HCT116 (cell line): ENCODE results near the gene RNU6-9. TPM values are rescaled to one million over a fixed set of nuclear protein-coding genes. Genes with fewer than 3 reads are reported as not detected.

Source experiments
- ATAC-seq: fragments of 200-7000 bp; cut with Tn5 transposase; 2 replicates; pipeline ENCODE4 v1.9.1; 2020; ENCODE audit warnings: mild to moderate bottlenecking, moderate library complexity
- BruUV-seq: library from RNA; stranded (reverse); fragments of 400-500 nt; replicated peaks from 2 replicates; lab custom pipeline; 2021; lab: Mats Ljungman, UMichigan
- CTCF ChIA-PET: fragments of 300-600 bp; sonication (Branson Sonifier 250); formaldehyde crosslinking; loops from one replicate; lab custom pipeline; 2021; ENCODE audit warnings: antibody characterized with exemption; lab: Charles Lee
- POLR2A ChIA-PET: fragments of 300-600, 350-600 bp; sonication (Branson Sonifier 250); formaldehyde crosslinking; loops from one replicate; lab custom pipeline; 2021; ENCODE audit warnings: antibody characterized with exemption; lab: Charles Lee
- RAD21 ChIA-PET, 2 experiments: fragments of 300-600 bp; sonication (Branson Sonifier 250); formaldehyde crosslinking; loops; one replicate each; lab custom pipeline; 2023; ENCODE audit warnings: low total read pairs in 2 of 2; ENCODE audit not compliant: uncharacterized antibody in 2 of 2, unreplicated experiment in 2 of 2, low non-redundant PET in 1 of 2; lab: Charles Lee
- DNase-seq: peaks from one replicate; pipeline ENCODE4 v3.0.0-alpha.2; 2010; ENCODE audit warnings: low read depth, low spot score
- H2AFZ ChIP-seq: fragments of 200-600 bp; shearing (Covaris generic), sonication (generic); 2 replicates; pipeline ENCODE4 v1.6.1; 2017; ENCODE audit warnings: low read depth, mixed run types, mixed read lengths, antibody characterized with exemption, low read length; ENCODE audit not compliant: poor library complexity, severe bottlenecking
- H3K27ac ChIP-seq: 2 replicates; pipeline ENCODE4 v1.5.1; 2012; ENCODE audit warnings: low read depth, low read length
- H3K27me3 ChIP-seq: fragments of 200-600 bp; sonication (generic); 2 replicates; pipeline ENCODE4 v1.6.1; 2016; ENCODE audit warnings: mixed run types, low read length, mixed read lengths; ENCODE audit not compliant: insufficient read depth
- H3K36me3 ChIP-seq, 2 experiments: fragments of 200-500 bp in 1 of 2; fragments of 200-600 bp in 1 of 2; sonication (Bioruptor generic) in 1 of 2; sonication (generic) in 1 of 2; 2 replicates each; pipeline versions ENCODE4 v1.5.1 to v1.6.1; 2014 to 2016; ENCODE audit warnings: low read length in 2 of 2, inconsistent platforms in 1 of 2, mixed read lengths in 1 of 2, mixed run types in 1 of 2; ENCODE audit not compliant: insufficient read depth in 2 of 2, control insufficient read depth in 1 of 2
- H3K4me1 ChIP-seq, 2 experiments: fragments of 200-600 bp in 1 of 2; sonication (generic) in 1 of 2; 2 replicates each; pipeline versions ENCODE4 v1.5.1 to v1.6.1; 2012 to 2017; ENCODE audit warnings: low read length in 2 of 2, inconsistent platforms in 1 of 2, mild to moderate bottlenecking in 1 of 2, mixed read lengths in 1 of 2, mixed run types in 1 of 2, moderate library complexity in 1 of 2; ENCODE audit not compliant: insufficient read depth in 2 of 2, control insufficient read depth in 1 of 2
- H3K4me2 ChIP-seq: fragments of 200-600 bp; sonication (generic); 2 replicates; pipeline ENCODE4 v1.6.1; 2017; ENCODE audit warnings: mixed run types, low read length, mixed read lengths
- H3K4me3 ChIP-seq, 2 experiments: fragments of 200-600 bp in 1 of 2; sonication (generic) in 1 of 2; replicated peaks in 1 of 2; 2 replicates each; pipeline ENCODE4 v1.5.1; 2011 to 2016; ENCODE audit warnings: low read length in 2 of 2, control low read depth in 1 of 2, low read depth in 1 of 2, mild to moderate bottlenecking in 1 of 2, mixed read lengths in 1 of 2, mixed run types in 1 of 2
- H3K79me2 ChIP-seq: fragments of 200-600 bp; sonication (generic); 2 replicates; pipeline ENCODE4 v1.6.1; 2017; ENCODE audit warnings: mild to moderate bottlenecking, mixed run types, low read length, moderate library complexity, mixed read lengths; ENCODE audit not compliant: insufficient read depth
- H3K9ac ChIP-seq: fragments of 200-600 bp; sonication (generic); 2 replicates; pipeline ENCODE4 v1.6.1; 2016; ENCODE audit warnings: low read length, mixed read lengths
- H3K9me2 ChIP-seq: fragments of 200-600 bp; sonication (generic), shearing (Covaris generic); 2 replicates; pipeline ENCODE4 v1.6.1; 2017; ENCODE audit warnings: mixed run types, mild to moderate bottlenecking, moderate library complexity; ENCODE audit not compliant: insufficient read depth
- H3K9me3 ChIP-seq, 2 experiments: fragments of 200-500 bp in 1 of 2; fragments of 200-600 bp in 1 of 2; sonication (Bioruptor generic) in 1 of 2; sonication (generic) in 1 of 2; 2 replicates each; pipeline ENCODE4 v1.6.1; 2014 to 2017; ENCODE audit warnings: low read length in 2 of 2, mixed read lengths in 2 of 2, inconsistent platforms in 1 of 2, low read depth in 1 of 2, mild to moderate bottlenecking in 1 of 2, mixed run types in 1 of 2, moderate library complexity in 1 of 2; ENCODE audit not compliant: control insufficient read depth in 1 of 2, insufficient read depth in 1 of 2
- H4K20me1 ChIP-seq: fragments of 200-600 bp; sonication (generic), shearing (Covaris generic); 2 replicates; pipeline ENCODE4 v1.6.1; 2017; ENCODE audit warnings: mixed run types, mild to moderate bottlenecking, moderate library complexity; ENCODE audit not compliant: insufficient read depth
- CBX3 ChIP-seq: IDR thresholded peaks from 2 replicates; pipeline ENCODE4 v1.6.1; 2012; ENCODE audit warnings: low read depth
- CEBPB ChIP-seq: IDR thresholded peaks from 2 replicates; pipeline ENCODE4 v1.6.1; 2012; ENCODE audit warnings: low read depth
- EGR1 ChIP-seq: IDR thresholded peaks from 2 replicates; pipeline ENCODE4 v1.6.1; 2012; ENCODE audit warnings: low read depth
- EZH2 ChIP-seq: fragments of 200-600 bp; sonication (generic); IDR thresholded peaks from 2 replicates; pipeline ENCODE4 v1.6.1; 2017; ENCODE audit warnings: antibody characterized with exemption, mixed run types
- JUND ChIP-seq: IDR thresholded peaks from 2 replicates; pipeline ENCODE4 v1.6.1; 2012
- POLR2A ChIP-seq: IDR thresholded peaks from 2 replicates; pipeline ENCODE4 v1.7.0; 2011; ENCODE audit warnings: borderline replicate concordance; ENCODE audit not compliant: insufficient read depth, insufficient read length; ENCODE audit errors: extremely low read depth
- RAD21 ChIP-seq: IDR thresholded peaks from 2 replicates; pipeline ENCODE4 v1.6.1; 2012; ENCODE audit warnings: low read depth, mild to moderate bottlenecking
- SP1 ChIP-seq: IDR thresholded peaks from 2 replicates; pipeline ENCODE4 v1.6.1; 2012; ENCODE audit warnings: low read depth
- TCF7L2 ChIP-seq: IDR thresholded peaks from 2 replicates; pipeline ENCODE4 v1.7.0; 2011; ENCODE audit warnings: borderline replicate concordance, inconsistent platforms; ENCODE audit not compliant: insufficient read depth, insufficient read length; ENCODE audit errors: extremely low read depth
- ZFX ChIP-seq: fragments of 450-650 bp; IDR thresholded peaks from 2 replicates; pipeline ENCODE4 v1.6.1; 2017
- intact Hi-C: fragments of 100-400 bp; cut with micrococcal nuclease; formaldehyde crosslinking; loops from 2 replicates; pipeline ENCODE4 v1.10.0; 2022
- total RNA-seq: library from RNA; stranded (reverse); gene quantifications from one replicate; pipeline ENCODE4 v1.2.1, GENCODE V29; 2021; ENCODE audit not compliant: unreplicated experiment
- TF ChIP-seq, protein P1 (sequence below): IDR thresholded peaks from 2 replicates; pipeline ENCODE4 v1.6.1; 2012; ENCODE audit warnings: low read depth
- TF ChIP-seq, protein P2 (sequence below): IDR thresholded peaks from 2 replicates; pipeline ENCODE4 v1.6.1; 2012
- TF ChIP-seq, protein P3 (sequence below): IDR thresholded peaks from 2 replicates; pipeline ENCODE4 v1.6.1; 2012

Gene RNU6-9
- total RNA-seq, 1 experiment from 2014 or later, result not detected

DNA sequence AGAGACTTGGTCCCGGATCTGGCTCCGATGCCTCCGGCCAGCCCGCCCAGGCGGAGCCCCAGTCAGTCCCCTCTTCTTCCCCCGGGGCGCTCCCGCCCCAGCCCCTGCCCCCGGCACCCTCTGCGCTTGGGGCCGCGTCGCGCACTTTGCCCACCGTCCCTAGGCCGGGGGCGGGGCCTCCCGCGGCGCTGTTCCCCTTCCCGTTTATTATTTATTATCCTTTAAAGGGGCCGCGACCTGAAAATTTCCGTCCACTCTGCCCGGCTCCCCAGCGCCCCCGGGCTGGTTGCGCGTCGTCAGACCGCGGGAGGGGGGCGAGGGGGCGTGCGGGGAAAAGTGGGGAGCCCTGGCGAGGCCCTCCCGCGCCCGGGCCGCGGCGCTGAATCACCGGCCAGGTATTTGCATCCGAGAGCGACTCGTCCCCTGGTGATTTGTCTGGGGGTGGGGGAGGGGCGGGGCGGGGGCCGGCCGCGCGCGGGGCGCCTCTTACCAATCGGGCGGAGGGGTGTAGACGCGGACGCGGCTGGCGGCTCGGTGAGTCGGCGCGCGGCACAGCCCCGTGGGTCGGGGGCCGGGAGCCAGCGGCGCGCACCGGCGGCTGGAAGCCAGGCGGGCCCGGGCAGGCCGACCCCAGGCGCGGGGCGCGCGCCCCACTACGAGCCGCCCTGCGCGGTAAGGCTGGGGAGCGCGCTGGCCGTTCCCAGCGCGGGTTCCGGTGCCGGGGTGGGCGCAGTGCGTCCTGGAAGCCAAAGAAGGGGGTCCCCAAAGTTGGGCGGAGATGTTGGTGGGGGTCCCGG lies 32.4 kb downstream of the RNU6-9 start, which contains the start of gene ARID3A (continued):
- TF ChIP-seq, protein P1, sequence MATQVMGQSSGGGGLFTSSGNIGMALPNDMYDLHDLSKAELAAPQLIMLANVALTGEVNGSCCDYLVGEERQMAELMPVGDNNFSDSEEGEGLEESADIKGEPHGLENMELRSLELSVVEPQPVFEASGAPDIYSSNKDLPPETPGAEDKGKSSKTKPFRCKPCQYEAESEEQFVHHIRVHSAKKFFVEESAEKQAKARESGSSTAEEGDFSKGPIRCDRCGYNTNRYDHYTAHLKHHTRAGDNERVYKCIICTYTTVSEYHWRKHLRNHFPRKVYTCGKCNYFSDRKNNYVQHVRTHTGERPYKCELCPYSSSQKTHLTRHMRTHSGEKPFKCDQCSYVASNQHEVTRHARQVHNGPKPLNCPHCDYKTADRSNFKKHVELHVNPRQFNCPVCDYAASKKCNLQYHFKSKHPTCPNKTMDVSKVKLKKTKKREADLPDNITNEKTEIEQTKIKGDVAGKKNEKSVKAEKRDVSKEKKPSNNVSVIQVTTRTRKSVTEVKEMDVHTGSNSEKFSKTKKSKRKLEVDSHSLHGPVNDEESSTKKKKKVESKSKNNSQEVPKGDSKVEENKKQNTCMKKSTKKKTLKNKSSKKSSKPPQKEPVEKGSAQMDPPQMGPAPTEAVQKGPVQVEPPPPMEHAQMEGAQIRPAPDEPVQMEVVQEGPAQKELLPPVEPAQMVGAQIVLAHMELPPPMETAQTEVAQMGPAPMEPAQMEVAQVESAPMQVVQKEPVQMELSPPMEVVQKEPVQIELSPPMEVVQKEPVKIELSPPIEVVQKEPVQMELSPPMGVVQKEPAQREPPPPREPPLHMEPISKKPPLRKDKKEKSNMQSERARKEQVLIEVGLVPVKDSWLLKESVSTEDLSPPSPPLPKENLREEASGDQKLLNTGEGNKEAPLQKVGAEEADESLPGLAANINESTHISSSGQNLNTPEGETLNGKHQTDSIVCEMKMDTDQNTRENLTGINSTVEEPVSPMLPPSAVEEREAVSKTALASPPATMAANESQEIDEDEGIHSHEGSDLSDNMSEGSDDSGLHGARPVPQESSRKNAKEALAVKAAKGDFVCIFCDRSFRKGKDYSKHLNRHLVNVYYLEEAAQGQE, result no peak
- TF ChIP-seq RAD21 (no peak), EZH2 (no peak)
- TF ChIP-seq, protein P2, sequence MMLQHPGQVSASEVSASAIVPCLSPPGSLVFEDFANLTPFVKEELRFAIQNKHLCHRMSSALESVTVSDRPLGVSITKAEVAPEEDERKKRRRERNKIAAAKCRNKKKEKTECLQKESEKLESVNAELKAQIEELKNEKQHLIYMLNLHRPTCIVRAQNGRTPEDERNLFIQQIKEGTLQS, result no peak

DNA sequence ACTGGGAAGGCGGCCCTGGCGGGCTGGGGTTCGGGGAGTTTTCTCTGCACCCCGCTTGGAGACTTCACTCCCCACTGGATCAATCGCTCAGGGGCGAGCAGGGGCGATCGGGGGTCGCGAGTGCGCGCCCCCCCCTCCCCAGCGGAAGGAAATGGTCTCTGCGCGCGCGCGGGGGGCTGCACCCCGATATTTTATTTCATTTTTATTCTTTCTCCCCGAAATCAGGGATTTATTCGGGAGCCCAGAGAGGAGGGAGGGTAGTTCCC lies 33.0 kb downstream of the RNU6-9 start:
- Histone ChIP-seq H2AFZ (no peak overlapping the region), H4K20me1 (no peaks in the 10 kb centered on the region), H3K9me3 (no peaks in the 10 kb centered on the region), H3K4me1 (peaks cover 13 to 47% of the 10 kb centered on the region in 2 experiments), H3K27ac (peak overlapping the region; percentile 91), H3K9ac (peak overlapping the region; percentile 92), H3K4me2 (peak overlapping the region; percentile 99), H3K4me3 (peak overlapping the region; percentile 84 to 87), H3K27me3 (no peaks in the 10 kb centered on the region), H3K36me3 (peaks cover 0 to 4% of the 10 kb centered on the region in 2 experiments; a peak in 1 of 4 replicates), H3K9me2 (no peaks in the 10 kb centered on the region), H3K79me2 (peaks cover 19% of the 10 kb centered on the region)
- DNase-seq, result no peak
- RAD21 ChIA-PET, result no interaction called here
- no peak for ATAC-seq
- TF ChIP-seq EGR1 (no peak), RAD21 (no peak), ZFX (no peak), SP1 (no peak), CEBPB (no peak), POLR2A (no peak), TCF7L2 (no peak), JUND (no peak), CBX3 (no peak)
- TF ChIP-seq, protein P3, sequence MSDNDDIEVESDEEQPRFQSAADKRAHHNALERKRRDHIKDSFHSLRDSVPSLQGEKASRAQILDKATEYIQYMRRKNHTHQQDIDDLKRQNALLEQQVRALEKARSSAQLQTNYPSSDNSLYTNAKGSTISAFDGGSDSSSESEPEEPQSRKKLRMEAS, result no peak
- TF ChIP-seq, protein P2, result no peak
- TF ChIP-seq, protein P1, result no peak
- intact Hi-C loops, result loop anchor here (2.0 to 10.0 kb wide), 2 partner anchors 15 to 259 kb away; no protein-coding TSS in a partner anchor
- POLR2A ChIA-PET, result no interaction called here
- CTCF ChIA-PET, result no interaction called here
- no TSS peak for BruUV-seq
